GM10847 (cell line): ENCODE results near the gene ABCF2.

ENCODE experiments used
- POLR2A ChIP-seq: IDR thresholded peaks from 2 replicates; pipeline ENCODE4 v1.6.1; 2011; ENCODE audit not compliant: insufficient read length; ENCODE audit errors: extremely low read depth

ABCF2 gene

DNA sequence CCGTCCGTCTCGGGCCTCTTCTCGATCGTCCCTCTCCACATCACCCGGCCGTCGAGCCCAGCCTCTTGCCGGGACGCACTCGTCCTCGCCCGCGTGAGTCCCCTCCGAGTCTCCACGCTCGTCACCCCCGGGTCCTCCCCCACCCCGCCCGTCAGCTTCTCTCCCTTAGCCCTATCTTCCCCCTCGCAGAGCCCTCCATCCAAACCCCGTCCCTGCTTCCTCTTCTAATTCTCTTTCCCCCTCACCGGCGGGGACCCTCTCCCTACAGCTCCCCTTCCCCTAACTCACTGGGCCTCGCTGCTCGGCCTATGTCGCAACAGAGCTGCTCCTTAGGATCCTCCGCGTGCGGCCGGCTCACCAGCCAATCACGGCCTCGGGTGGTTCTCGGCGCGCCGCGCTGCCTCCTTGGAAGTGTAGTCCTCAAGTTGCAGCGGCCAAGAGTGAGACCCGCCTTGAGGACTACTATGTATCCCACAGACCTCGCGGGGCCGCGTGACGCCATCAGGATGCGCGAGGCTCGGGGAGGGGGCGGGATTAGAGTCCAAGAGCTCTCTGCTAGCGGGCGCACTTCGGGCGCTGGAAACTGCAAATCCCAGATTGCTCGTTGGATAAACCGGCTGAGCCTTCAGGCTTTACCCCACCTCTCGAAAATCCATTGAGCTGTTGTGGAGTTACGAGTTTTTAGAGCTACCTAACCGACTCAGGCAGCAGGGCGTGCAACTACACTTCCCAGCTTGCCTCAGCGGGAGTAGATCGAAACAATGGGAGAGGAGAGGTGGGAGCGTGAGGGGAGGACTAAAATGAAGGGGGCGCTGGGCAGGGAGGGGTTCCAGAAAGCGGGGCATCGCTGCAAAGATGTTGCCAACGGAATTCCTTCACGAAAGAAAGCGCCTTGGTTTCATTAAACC is at the start of gene ABCF2:
Gene ABCF2 (minus strand): TSS at position 331 of the 908 bp plus-strand sequence. CDS start 747 bp downstream, outside the sequence.
- peak; percentile 59 for TF ChIP-seq POLR2A

DNA sequence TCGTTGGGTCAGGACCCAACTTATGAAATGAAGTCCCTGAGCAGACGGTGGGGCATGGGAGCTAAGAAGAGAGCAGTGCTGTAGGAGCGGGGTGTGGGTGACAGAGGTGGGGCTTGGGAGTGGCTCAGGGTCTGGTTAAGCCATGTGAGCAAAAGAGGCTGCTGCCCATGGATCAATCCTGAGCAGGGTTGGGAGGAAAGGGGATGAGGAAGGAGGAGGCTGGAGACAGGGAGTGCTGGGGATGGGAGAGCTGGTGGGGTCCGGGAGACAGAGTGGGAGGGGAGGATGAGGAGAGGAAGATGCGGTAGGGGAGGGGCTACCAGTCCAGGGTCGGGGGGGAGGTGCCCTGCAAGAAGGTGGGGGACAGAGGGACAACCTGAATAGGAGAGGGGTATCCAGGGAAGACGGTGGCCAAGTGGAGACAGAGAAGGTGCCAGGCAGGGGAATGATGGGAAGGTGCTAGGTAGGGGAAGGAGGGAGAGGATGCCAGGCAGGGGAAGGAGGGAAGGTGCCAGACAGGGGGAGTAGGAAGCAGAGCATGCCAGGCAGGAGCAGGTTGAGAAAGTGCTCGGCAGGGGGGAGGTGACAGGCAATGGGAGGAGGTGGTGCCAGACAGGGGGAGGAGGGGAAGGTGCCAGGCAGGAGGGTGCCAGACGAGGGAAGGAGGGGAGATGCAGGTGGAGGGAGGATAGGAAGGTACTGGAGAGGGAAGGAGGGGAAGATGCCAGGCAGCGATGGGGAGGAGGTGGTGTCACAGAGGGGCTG is 49.0 kb upstream of the ABCF2 start:
- TF ChIP-seq POLR2A = no peak

DNA sequence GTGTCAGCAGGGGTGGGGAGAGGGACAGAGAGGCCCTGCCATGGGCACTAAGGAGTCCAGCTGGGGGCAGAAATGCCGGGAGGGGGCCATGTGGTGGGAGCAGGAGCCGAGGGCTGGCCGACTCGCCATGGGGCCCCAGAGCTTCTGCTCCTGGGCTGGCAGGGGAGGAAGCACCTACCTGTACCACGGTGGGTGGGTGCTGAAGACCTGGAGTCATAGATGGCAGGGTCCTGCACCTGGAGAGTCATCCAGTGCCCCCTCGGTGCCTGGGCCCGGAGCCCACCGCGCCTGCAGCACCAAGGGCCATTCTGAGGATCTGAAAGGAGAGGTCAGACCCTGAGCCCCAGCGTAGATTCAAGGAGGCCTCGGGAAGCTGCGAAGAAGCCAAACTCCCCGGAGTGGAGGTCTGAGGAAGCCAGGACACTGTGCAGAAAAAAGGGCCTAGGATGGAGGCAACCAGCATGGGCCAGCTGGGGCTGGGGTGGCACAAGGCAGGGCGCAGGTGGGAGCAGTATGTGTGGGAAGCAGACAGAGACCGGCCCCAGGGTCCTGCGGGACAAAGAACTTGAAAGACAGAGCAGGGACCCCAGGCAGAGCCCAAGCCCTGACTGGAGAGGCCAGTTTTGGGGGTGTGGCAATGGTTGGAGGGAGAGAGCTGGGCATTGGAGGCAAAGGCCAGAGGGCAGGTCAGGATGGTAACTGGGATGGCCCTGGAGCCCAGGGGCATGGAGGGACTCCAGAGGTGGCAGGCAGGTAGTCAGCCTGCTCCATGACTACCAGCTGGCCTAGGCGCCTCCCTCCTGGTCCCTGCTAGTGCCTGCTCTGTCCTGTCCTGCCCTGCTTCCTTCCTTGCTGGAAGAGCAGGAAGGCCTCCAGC is 48.2 kb upstream of the ABCF2 start:
- no peak for TF ChIP-seq POLR2A

DNA sequence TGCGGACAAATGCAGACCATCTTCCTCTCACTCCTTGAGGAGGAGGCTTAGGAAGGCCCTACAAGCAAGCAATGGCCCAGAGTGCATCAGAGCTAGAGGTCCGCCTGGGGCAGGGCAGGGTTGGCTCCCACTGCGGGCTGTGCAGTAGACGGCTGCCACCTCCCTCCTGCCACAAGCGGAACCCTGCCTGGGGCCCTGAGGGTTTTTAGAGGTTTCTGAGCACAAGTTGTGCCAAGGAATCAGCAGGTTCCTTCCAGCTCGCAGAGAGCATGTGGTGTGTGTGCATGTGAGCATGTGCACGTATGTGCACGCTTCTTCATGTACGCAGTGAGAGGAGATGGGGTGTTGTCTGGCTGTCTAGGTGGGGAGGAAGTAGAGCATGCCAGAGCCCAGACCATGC is 47.4 kb upstream of the ABCF2 start:
- no peak for TF ChIP-seq POLR2A

DNA sequence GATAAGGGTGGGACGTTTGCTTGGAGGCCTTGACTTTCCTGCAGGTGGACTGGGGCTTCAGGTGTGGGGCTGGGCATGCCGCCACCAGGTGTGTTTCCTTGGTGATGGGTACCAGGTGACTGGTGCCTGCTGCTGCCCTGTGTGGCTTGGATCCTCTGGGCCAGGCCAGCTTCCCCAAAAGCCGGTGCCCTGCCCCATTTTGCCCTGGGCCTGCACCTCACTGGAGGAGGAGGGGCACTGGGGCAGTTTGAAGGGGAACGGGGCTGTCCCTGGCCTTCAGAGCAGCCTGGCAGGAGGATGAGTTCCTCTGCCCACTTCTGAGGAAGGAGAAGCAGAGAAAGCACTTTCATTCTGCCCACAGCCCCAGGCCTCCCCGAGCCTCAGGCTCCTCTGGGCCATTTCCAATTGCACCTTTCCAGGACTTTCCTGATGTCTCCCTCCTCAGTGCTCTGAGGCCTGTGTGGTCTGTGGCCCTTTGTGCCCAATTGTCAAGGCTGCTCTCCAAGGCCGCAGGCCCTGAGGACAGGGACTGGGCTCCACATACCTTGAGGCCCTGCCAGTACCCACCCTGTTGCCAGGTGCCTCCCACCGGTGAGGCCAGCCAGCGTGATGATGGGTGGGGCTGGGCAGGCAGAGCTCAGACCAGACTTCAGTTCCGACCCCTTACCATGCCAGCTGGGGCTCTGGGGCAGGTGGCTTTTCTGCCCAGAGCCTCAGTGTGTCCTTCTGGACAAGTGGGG is 46.8 kb upstream of the ABCF2 start:
- no peak for TF ChIP-seq POLR2A

- TF ChIP-seq POLR2A = no peak
Observed at GRCh38 chr7:151272877-151273276, 45.9 kb upstream of the ABCF2 start.

GRCh38 chr7:151272405-151272804 is 45.4 kb upstream of the ABCF2 start:
- no peak for TF ChIP-seq POLR2A

- no peak for TF ChIP-seq POLR2A
Observed at GRCh38 chr7:151271699-151272355, 44.8 kb upstream of the ABCF2 start.

DNA sequence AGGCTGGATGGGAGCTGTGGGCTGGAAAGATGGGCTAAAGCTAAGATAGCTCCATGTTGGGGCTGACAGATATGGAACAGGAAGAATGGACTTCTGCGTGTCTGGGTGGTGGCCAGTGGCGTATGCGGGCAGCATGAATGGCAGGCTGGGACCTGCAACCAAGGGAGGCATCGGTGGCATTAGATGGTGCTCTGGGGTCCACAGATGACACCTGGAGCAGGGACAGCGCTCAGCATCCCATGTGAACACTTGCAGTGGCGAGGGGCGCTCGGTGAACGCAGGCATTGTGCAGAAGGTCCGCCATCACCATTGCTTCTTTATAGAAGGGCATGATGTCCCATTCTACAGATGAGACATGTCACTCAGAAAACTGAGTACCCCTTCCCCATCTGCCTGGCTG is 42.5 kb upstream of the ABCF2 start:
- TF ChIP-seq POLR2A = no peak

- TF ChIP-seq POLR2A = no peak
Observed at GRCh38 chr7:151265351-151265931, 38.4 kb upstream of the ABCF2 start.

DNA sequence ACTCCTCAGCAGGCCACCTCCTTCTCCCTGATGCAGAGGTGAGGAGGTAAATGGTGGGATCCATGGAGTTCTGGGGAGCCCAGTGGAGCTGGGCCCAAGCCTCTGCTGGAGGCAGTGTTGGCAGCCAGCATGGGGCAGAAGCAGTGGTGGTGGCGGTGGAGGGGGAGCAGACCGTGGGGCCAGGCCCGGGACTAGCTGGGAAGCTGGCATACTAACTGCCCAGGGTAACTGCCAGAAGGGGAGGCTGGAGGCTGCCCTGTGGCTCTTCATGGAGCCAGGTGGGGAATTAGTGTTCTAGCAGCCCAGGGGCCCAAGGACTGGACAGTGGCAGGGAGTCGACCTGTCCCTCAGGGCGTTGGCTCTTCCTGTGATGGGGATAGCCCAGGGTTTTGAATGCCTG is 37.6 kb upstream of the ABCF2 start:
- TF ChIP-seq POLR2A = no peak

- TF ChIP-seq POLR2A = no peak
Observed at GRCh38 chr7:151261529-151261928, 34.5 kb upstream of the ABCF2 start.

GRCh38 chr7:151260883-151261282 is 33.9 kb upstream of the ABCF2 start:
- TF ChIP-seq POLR2A = no peak

DNA sequence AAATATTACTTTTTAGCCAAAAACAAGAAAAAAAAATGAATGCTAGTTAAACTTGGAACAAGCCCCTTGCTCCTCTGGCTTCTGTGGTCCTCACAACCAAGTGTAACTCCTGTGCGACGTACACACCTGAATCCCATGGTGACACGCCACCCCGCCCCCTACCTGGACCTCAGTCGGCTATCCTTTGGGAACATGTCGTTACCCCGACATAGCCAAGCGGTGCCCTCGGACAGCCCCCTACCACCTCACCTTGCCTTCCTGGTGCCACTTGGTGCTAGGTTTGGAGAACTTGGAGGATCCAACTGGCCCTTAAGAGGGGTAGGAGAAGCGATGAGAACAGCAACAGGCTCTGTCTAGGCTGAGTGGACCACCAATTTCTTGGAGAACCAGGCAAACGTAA is 33.5 kb upstream of the ABCF2 start:
- no peak for TF ChIP-seq POLR2A

- no peak for TF ChIP-seq POLR2A
Observed at GRCh38 chr7:151257990-151258389, 31.0 kb upstream of the ABCF2 start.
